HepG2 (cell line): ENCODE data around the gene CCNH. TPM values are rescaled to one million over a fixed set of nuclear protein-coding genes. Genes with fewer than 3 reads are reported as not detected.
A peak's percentile ranks its signal among the peaks of the same experiment; 100 is the strongest.

ENCODE experiments used
- AKAP8 ChIP-seq: sonication (generic); formaldehyde crosslinking; IDR thresholded peaks from 2 replicates; pipeline ENCODE4 v1.5.1; 2020; ENCODE audit warnings: mild to moderate bottlenecking, missing genetic modification reagents
- CBX1 ChIP-seq: IDR thresholded peaks from one replicate; pipeline ENCODE4 v1.6.1; 2016; ENCODE audit warnings: antibody characterized with exemption, low read depth
- DMAP1 ChIP-seq: IDR thresholded peaks from 2 replicates; pipeline ENCODE4 v1.6.1; 2016
- HMGA1 ChIP-seq: sonication (generic); formaldehyde crosslinking; conservative IDR thresholded peaks from 2 replicates; pipeline ENCODE4 v1.4.0; 2020; ENCODE audit warnings: missing genetic modification reagents
- MAX ChIP-seq: IDR thresholded peaks from 2 replicates; pipeline ENCODE4 v1.6.1; 2012; ENCODE audit warnings: inconsistent platforms
- MBD4 ChIP-seq: IDR thresholded peaks from 2 replicates; pipeline ENCODE4 v1.6.1; 2012; ENCODE audit warnings: low read length, inconsistent platforms, borderline replicate concordance
- MLX ChIP-seq: IDR thresholded peaks from 2 replicates; pipeline ENCODE4 v1.6.1; 2016
- MYPOP ChIP-seq: sonication (generic); formaldehyde crosslinking; IDR thresholded peaks from 2 replicates; pipeline ENCODE4 v1.8.1; 2023; ENCODE audit warnings: mild to moderate bottlenecking, moderate library complexity, missing genetic modification reagents
- PHF20 ChIP-seq: sonication (generic); formaldehyde crosslinking; IDR thresholded peaks from 2 replicates; pipeline ENCODE4 v1.5.0; 2020; ENCODE audit warnings: mild to moderate bottlenecking, missing genetic modification reagents
- PITX1 ChIP-seq: sonication (generic); formaldehyde crosslinking; IDR thresholded peaks from 2 replicates; pipeline ENCODE4 v1.5.1; 2020; ENCODE audit warnings: mild to moderate bottlenecking, missing genetic modification reagents
- POLR2AphosphoS2 ChIP-seq: IDR thresholded peaks from 2 replicates; pipeline ENCODE4 v1.6.1; 2011; ENCODE audit warnings: low read depth, low read length, improper control_type of control experiment
- RBFOX2 ChIP-seq: fragments of 200-400 bp; formaldehyde crosslinking; IDR thresholded peaks from 2 replicates; pipeline ENCODE4 v1.6.1; 2017; ENCODE audit warnings: low read depth, mild to moderate bottlenecking, low read length
- SALL1 ChIP-seq: sonication (generic); formaldehyde crosslinking; IDR thresholded peaks from 2 replicates; pipeline ENCODE4 v1.8.0; 2022; ENCODE audit warnings: mild to moderate bottlenecking, missing genetic modification reagents
- SIX1 ChIP-seq: sonication (generic); formaldehyde crosslinking; IDR thresholded peaks from 2 replicates; pipeline ENCODE4 v1.4.0; 2020; ENCODE audit warnings: missing genetic modification reagents, borderline replicate concordance
- SMAD9 ChIP-seq: sonication (generic); formaldehyde crosslinking; IDR thresholded peaks from 2 replicates; pipeline ENCODE4 v1.5.1; 2020; ENCODE audit warnings: mild to moderate bottlenecking, missing genetic modification reagents
- TBL1XR1 ChIP-seq: fragments of 150-350 bp; IDR thresholded peaks from 2 replicates; pipeline ENCODE4 v1.6.1; 2014; ENCODE audit warnings: borderline replicate concordance, low read length; ENCODE audit not compliant: partially characterized antibody
- ZFAT ChIP-seq: sonication (generic); formaldehyde crosslinking; conservative IDR thresholded peaks from 2 replicates; pipeline ENCODE4 v1.8.1; 2023; ENCODE audit warnings: missing genetic modification reagents, inconsistent platforms
- ZKSCAN8 ChIP-seq: IDR thresholded peaks from 2 replicates; pipeline ENCODE4 v1.6.1; 2016; ENCODE audit warnings: borderline replicate concordance, missing genetic modification reagents, missing compliant biosample characterization
- ZNF263 ChIP-seq: sonication (generic); formaldehyde crosslinking; IDR thresholded peaks from 2 replicates; pipeline ENCODE4 v1.4.0; 2020; ENCODE audit warnings: missing genetic modification reagents
- ZNF329 ChIP-seq: sonication (generic); formaldehyde crosslinking; IDR thresholded peaks from 2 replicates; pipeline ENCODE4 v1.9.0; 2021; ENCODE audit warnings: low read depth, mild to moderate bottlenecking, missing genetic modification reagents
- ZNF570 ChIP-seq: sonication (generic); formaldehyde crosslinking; IDR thresholded peaks from 2 replicates; pipeline ENCODE4 v1.4.0; 2020; ENCODE audit warnings: mild to moderate bottlenecking, missing genetic modification reagents, borderline replicate concordance
- ZNF598 ChIP-seq: sonication (generic); formaldehyde crosslinking; IDR thresholded peaks from 2 replicates; pipeline ENCODE4 v1.5.1; 2020; ENCODE audit warnings: mild to moderate bottlenecking, missing genetic modification reagents, borderline replicate concordance
- ZNF660 ChIP-seq: sonication (generic); formaldehyde crosslinking; IDR thresholded peaks from 2 replicates; pipeline ENCODE4 v1.5.1; 2020; ENCODE audit warnings: mild to moderate bottlenecking, low read depth, missing genetic modification reagents, borderline replicate concordance
- ZNF766 ChIP-seq: sonication (generic); formaldehyde crosslinking; IDR thresholded peaks from 2 replicates; pipeline ENCODE4 v1.5.0; 2020; ENCODE audit warnings: missing genetic modification reagents, borderline replicate concordance
- polyA plus RNA-seq, 8 experiments: library from polyadenylated mRNA; depleted of rRNA in 3 of 8; stranded (reverse) in 7 of 8; unstranded in 1 of 8; fragments of >200 nt; fragmentation: Illumina TruSeq in 4 of 8; extraction: Trizol in 4 of 8; gene quantifications; 2 replicates each; pipeline versions ENCODE4 v1.2.1 to v1.2.3, GENCODE V29; 2011 to 2016; ENCODE audit warnings: low read depth in 4 of 8, missing spikeins in 1 of 8, mixed read lengths in 1 of 8; ENCODE audit not compliant: insufficient read depth in 1 of 8
- total RNA-seq, 5 experiments: library from RNA; depleted of rRNA; stranded (reverse); fragments of >200 nt; fragmentation: Illumina TruSeq; extraction: Trizol; gene quantifications; 2 replicates each; pipeline ENCODE4 v1.2.3, GENCODE V29; 2016; ENCODE audit warnings: low read depth in 1 of 5
- TF ChIP-seq, protein P1 (sequence below): sonication (generic); formaldehyde crosslinking; IDR thresholded peaks from 2 replicates; pipeline ENCODE4 v1.4.0; 2020; ENCODE audit warnings: mild to moderate bottlenecking, missing genetic modification reagents
- TF ChIP-seq, protein P2 (sequence below): sonication (generic); formaldehyde crosslinking; IDR thresholded peaks from 2 replicates; pipeline ENCODE4 v1.4.0; 2020; ENCODE audit warnings: missing genetic modification reagents

Gene CCNH
- total and polyA plus RNA-seq, 2 of the 13 experiments (the other 11 are each of a cell fraction or from before 2014, with no cell fraction given) = 42.5 to 94.3 TPM

GRCh38 chr5:87412630-87413342 lies at the start of gene CCNH (continued):
- TF ChIP-seq HMGA1 (CRISPR knock-in tag) (no peak), ZNF598 (CRISPR knock-in tag) (peak; percentile 77; the same call in 1 of the 2 replicates), MLX (CRISPR knock-in tag) (no peak), POLR2AphosphoS2 (peak; percentile 77; the same call in 1 of the 2 replicates), ZNF570 (CRISPR knock-in tag) (no peak), TBL1XR1 (peak; percentile 59), DMAP1 (CRISPR knock-in tag) (peak; percentile 39; the same call in 1 of the 2 replicates), RBFOX2 (peak; percentile 80), ZNF660 (CRISPR knock-in tag) (no peak), PHF20 (CRISPR knock-in tag) (peak; percentile 91), MYPOP (CRISPR knock-in tag) (peak; percentile 59; the same call in 1 of the 2 replicates), SIX1 (CRISPR knock-in tag) (no peak), PITX1 (CRISPR knock-in tag) (peak; percentile 20; the same call in 1 of the 2 replicates), ZNF263 (CRISPR knock-in tag) (no peak), ZNF766 (CRISPR knock-in tag) (no peak), AKAP8 (CRISPR knock-in tag) (no peak), ZNF329 (peak; percentile 91), ZKSCAN8 (CRISPR knock-in tag) (no peak), SALL1 (peak; percentile 71), MBD4 (no peak), SMAD9 (CRISPR knock-in tag) (no peak), CBX1 (peak; percentile 52), MAX (peak; percentile 60), ZFAT (CRISPR knock-in tag) (no peak)
- TF ChIP-seq, protein P1, sequence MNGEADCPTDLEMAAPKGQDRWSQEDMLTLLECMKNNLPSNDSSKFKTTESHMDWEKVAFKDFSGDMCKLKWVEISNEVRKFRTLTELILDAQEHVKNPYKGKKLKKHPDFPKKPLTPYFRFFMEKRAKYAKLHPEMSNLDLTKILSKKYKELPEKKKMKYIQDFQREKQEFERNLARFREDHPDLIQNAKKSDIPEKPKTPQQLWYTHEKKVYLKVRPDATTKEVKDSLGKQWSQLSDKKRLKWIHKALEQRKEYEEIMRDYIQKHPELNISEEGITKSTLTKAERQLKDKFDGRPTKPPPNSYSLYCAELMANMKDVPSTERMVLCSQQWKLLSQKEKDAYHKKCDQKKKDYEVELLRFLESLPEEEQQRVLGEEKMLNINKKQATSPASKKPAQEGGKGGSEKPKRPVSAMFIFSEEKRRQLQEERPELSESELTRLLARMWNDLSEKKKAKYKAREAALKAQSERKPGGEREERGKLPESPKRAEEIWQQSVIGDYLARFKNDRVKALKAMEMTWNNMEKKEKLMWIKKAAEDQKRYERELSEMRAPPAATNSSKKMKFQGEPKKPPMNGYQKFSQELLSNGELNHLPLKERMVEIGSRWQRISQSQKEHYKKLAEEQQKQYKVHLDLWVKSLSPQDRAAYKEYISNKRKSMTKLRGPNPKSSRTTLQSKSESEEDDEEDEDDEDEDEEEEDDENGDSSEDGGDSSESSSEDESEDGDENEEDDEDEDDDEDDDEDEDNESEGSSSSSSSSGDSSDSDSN (CRISPR knock-in tag) = peak; percentile 77
- TF ChIP-seq, protein P2, sequence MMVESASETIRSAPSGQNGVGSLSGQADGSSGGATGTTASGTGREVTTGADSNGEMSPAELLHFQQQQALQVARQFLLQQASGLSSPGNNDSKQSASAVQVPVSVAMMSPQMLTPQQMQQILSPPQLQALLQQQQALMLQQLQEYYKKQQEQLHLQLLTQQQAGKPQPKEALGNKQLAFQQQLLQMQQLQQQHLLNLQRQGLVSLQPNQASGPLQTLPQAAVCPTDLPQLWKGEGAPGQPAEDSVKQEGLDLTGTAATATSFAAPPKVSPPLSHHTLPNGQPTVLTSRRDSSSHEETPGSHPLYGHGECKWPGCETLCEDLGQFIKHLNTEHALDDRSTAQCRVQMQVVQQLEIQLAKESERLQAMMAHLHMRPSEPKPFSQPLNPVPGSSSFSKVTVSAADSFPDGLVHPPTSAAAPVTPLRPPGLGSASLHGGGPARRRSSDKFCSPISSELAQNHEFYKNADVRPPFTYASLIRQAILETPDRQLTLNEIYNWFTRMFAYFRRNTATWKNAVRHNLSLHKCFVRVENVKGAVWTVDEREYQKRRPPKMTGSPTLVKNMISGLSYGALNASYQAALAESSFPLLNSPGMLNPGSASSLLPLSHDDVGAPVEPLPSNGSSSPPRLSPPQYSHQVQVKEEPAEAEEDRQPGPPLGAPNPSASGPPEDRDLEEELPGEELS = peak; percentile 57
